ENCODE measurements around the gene ITGB1. TPM values are rescaled to one million over a fixed set of nuclear protein-coding genes. Genes with fewer than 3 reads are reported as not detected.
"Not testable (repeated sequence)": the region's sequence is repeated elsewhere in the genome, so short reads cannot be mapped to it uniquely, and the experiment has no call there.

ITGB1 gene
- total RNA-seq, 2 donors from 2014 or later: 254 to 393 TPM

DNA sequence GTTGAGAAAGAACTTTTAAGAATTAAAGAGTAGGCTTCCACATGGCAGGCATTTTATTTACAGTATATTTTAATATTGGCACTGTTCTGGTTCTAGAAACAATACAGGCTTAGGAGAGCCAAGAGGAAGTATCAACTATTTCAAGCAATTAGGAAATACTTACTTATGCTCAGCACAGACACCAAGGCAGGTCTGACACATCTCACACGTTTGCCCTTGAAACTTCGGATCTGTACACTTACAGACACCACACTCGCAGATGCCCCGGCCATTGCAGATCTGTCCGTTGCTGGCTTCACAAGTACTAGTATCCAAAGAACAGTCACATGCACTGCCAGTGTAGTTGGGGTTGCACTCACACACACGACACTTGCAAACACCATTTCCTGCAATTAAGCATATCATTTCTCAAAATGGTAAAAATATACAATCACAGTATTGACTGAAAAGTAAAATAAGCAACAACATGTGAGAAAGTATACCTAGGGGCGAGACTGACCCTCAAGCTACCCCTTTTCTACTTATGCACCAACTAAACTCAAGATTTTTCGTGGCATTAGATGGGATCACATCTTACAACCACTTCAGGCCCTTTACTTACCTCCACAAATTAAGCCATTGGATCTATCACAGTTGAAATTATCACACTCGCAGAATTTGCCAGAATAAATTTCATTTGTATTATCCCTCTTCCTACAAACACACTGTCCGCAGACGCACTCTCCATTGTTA is 46.6 kb downstream of the ITGB1 start:
- TF ChIP-seq, protein P1, sequence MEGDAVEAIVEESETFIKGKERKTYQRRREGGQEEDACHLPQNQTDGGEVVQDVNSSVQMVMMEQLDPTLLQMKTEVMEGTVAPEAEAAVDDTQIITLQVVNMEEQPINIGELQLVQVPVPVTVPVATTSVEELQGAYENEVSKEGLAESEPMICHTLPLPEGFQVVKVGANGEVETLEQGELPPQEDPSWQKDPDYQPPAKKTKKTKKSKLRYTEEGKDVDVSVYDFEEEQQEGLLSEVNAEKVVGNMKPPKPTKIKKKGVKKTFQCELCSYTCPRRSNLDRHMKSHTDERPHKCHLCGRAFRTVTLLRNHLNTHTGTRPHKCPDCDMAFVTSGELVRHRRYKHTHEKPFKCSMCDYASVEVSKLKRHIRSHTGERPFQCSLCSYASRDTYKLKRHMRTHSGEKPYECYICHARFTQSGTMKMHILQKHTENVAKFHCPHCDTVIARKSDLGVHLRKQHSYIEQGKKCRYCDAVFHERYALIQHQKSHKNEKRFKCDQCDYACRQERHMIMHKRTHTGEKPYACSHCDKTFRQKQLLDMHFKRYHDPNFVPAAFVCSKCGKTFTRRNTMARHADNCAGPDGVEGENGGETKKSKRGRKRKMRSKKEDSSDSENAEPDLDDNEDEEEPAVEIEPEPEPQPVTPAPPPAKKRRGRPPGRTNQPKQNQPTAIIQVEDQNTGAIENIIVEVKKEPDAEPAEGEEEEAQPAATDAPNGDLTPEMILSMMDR (IDR thresholded peaks at IDR 0.05): no peak
- H3K4me3 ChIP-seq: no peak overlapping the region
- intact Hi-C loops (cut with DNase I): no loop called here
- no peak overlapping the region for H3K27ac ChIP-seq
- H3K9me3 ChIP-seq: no peaks in the 10 kb centered on the region
- H3K4me1 ChIP-seq: no peaks in the 10 kb centered on the region
- no peaks in the 10 kb centered on the region for H3K36me3 ChIP-seq
- no peak for DNase-seq
- no peaks in the 10 kb centered on the region for H3K27me3 ChIP-seq
- no peak overlapping the region for H3K9ac ChIP-seq (ENCODE audit: low read depth in 2 of 2, low read length in 2 of 2)

DNA sequence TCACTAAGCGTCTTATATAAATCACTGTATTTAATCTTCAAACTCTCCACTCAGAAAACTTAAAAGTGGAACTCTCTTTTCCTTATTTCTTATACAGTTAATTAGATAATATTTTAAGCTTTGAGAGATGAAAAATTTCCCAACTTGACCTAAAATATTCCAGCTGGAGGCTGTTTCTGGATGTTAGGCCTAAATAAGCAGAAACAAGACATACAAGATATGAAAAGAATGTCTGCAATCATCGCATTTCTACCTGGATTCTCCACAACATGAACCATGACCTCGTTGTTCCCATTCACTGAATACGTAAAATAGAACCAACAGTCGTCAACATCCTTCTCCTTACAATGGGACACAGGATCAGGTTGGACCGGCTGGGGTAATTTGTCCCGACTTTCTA is 48.1 kb downstream of the ITGB1 start:
- H3K27me3 ChIP-seq; H3K27ac ChIP-seq; H3K4me3 ChIP-seq; H3K9me3 ChIP-seq; DNase-seq; H3K9ac ChIP-seq (ENCODE audit: low read depth in 2 of 2, low read length in 2 of 2); H3K4me1 ChIP-seq; intact Hi-C loops (cut with DNase I); H3K36me3 ChIP-seq: not testable (repeated sequence)

DNA sequence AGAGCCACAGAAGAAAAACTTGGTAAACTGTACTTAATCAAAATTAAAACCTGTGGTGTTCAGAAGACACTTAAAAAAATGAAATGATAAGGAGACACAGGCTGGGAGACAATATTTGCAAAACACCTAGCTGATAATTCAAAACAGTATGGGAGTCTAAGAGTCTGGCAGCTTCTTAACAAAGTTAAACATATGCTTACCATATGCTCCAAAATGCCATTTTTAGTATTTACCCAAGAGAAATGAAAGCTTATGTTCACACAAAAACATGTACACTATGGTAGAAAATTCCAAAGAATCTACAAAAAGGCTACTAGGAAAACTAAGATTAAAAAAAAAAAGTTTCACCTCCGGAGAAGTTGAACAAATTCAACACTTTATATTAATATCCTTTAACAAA is 48.6 kb downstream of the ITGB1 start:
- intact Hi-C loops (cut with DNase I): no loop called here
- Histone ChIP-seq H3K27ac (no peak overlapping the region), H3K9me3 (no peaks in the 10 kb centered on the region), H3K36me3 (no peaks in the 10 kb centered on the region), H3K27me3 (no peaks in the 10 kb centered on the region), H3K4me3 (no peak overlapping the region), H3K4me1 (no peaks in the 10 kb centered on the region), H3K9ac (ENCODE audit: low read depth in 2 of 2, low read length in 2 of 2) (no peak overlapping the region)
- TF ChIP-seq, protein P1 (IDR thresholded peaks at IDR 0.05): no peak
- no peak for DNase-seq

DNA sequence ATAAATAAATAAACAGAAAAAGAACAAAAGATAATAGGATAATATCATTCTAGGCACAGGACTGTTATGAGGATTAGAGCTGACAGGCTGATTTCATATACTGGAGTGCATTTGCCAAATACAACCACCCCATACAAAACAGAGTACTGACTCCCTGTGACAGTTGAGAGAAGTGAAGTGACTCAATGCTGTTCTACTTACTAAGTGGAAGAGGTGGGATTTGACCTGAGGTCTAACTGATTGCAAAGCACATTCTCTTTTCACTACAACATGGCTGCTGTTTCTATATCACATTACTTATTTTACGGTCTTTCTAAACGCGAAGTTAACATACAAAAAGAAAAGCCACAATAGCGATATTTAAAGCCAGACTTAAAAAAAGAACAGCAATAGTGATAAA is 51.4 kb downstream of the ITGB1 start:
- Histone ChIP-seq H3K27ac (no peak overlapping the region), H3K27me3 (no peaks in the 10 kb centered on the region), H3K4me1 (no peaks in the 10 kb centered on the region), H3K9me3 (no peaks in the 10 kb centered on the region), H3K9ac (ENCODE audit: low read depth in 2 of 2, low read length in 2 of 2) (no peak overlapping the region), H3K4me3 (no peak overlapping the region), H3K36me3 (no peaks in the 10 kb centered on the region)
- no peak for DNase-seq
- intact Hi-C loops (cut with DNase I): no loop called here
- TF ChIP-seq, protein P1 (IDR thresholded peaks at IDR 0.05): no peak

DNA sequence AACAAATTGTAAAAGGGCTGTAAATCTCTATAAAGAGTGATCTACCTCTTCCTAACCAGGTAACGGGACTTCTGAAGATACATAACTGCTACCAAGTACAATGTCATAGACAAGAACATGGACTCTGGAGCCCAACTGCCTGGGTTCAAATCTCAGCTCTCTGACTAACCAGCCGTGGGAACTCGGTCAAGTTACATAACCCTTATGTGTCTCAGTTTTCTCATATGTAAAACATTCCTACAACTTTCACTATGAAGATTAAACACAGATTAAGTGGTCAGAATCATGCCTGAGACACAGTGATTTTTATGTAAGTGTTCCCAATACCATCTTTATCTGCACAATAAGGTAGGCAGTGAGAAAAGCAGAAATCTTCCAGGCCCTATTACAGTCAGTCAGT is 52.6 kb downstream of the ITGB1 start:
- TF ChIP-seq, protein P1 (IDR thresholded peaks at IDR 0.05): no peak
- Histone ChIP-seq H3K4me3 (no peak overlapping the region), H3K4me1 (no peaks in the 10 kb centered on the region), H3K9ac (ENCODE audit: low read depth in 2 of 2, low read length in 2 of 2) (no peak overlapping the region), H3K9me3 (no peaks in the 10 kb centered on the region), H3K27ac (no peak overlapping the region), H3K27me3 (no peaks in the 10 kb centered on the region), H3K36me3 (no peaks in the 10 kb centered on the region)
- intact Hi-C loops (cut with DNase I): no loop called here
- no peak for DNase-seq

DNA sequence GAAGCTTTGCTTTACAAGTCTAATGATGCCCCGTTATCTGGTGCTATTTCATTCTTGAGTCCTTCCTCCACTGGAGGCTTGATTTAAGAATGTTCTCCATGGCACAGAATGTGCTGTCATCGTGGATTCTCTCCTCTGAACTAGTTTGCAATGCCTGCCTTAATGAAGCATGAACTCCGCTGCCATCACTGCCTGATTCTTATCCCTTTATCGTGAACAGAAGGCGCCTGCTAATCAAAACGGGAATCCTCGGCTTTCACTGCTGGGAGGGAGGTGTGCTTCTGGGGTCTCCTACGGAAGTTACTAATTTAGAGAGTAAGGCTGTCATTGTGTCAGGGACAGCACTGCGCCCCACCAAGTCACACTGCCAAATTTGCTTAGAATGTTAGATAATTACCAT is 56.2 kb downstream of the ITGB1 start:
- no peaks in the 10 kb centered on the region for H3K9me3 ChIP-seq
- H3K4me3 ChIP-seq: no peak overlapping the region
- H3K27me3 ChIP-seq: no peaks in the 10 kb centered on the region
- intact Hi-C loops (cut with DNase I): no loop called here
- H3K9ac ChIP-seq (ENCODE audit: low read depth in 2 of 2, low read length in 2 of 2): no peak overlapping the region
- DNase-seq: no peak
- no peak overlapping the region for H3K27ac ChIP-seq
- H3K36me3 ChIP-seq: peaks cover 6% of the 10 kb centered on the region
- TF ChIP-seq, protein P1 (IDR thresholded peaks at IDR 0.05): no peak
- no peaks in the 10 kb centered on the region for H3K4me1 ChIP-seq

DNA sequence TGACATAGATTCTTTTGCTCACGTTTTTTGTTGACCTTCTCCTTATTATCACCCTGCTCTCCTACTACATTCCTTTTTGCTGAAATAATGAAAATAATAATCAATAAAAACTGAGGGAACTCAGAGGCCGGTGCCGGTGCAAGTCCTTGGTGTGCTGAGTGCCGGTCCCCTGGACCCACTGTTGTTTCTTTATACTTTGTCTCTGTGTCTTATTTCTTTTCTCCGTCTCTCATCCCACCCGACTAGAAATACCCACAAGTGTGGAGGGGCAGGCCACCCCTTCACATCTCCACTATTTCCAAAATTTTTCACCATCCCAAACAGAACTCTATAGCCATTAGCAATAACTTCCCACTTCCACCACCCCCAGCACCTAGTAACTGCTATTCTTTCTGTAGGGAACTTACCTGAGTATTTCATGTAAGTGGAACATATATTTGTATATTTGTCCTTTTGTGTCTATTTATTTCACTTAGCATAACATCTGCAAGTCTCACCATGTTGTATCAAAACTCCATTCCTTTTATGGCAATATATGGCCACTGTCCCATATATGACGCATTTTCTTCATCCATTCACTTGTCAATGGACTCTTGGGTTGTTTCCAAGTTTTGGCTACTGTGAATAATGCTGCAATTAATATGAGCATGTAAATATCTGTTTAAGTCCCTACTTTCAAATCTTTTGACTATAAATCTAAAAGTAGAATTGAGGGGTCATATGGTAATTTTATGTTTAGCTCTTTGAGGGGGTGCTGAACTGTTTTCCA is 62.6 kb downstream of the ITGB1 start:
- H3K9ac ChIP-seq (ENCODE audit: low read depth in 2 of 2, low read length in 2 of 2); H3K4me1 ChIP-seq; H3K4me3 ChIP-seq; DNase-seq; H3K36me3 ChIP-seq; H3K27ac ChIP-seq; H3K9me3 ChIP-seq; H3K27me3 ChIP-seq; intact Hi-C loops (cut with DNase I): not testable (repeated sequence)
